K562 (cell line): ENCODE measurements around the gene PARP15. TPM values are rescaled to one million over a fixed set of nuclear protein-coding genes. Genes with fewer than 3 reads are reported as not detected.
A peak's percentile ranks its signal among the peaks of the same experiment; 100 is the strongest.

Experiments
- ATAC-seq: fragments of 200-7000 bp; cut with Tn5 transposase; 3 replicates; pipeline ENCODE4 v1.9.1; 2020; ENCODE audit warnings: moderate library complexity
- BruUV-seq: library from RNA; stranded (reverse); fragments of 400-500 nt; replicated peaks from 2 replicates; lab custom pipeline; 2021; lab: Mats Ljungman, UMichigan
- CTCF ChIA-PET: fragments of 300-600 bp; formaldehyde crosslinking; extraction: SDS; loops from one replicate; lab custom pipeline; 2021; ENCODE audit warnings: low intra/inter-chr PET ratio; lab: Yijun Ruan, JAX
- POLR2A ChIA-PET: fragments of 300-600, 350-650 bp; sonication (Branson Sonifier 250); formaldehyde crosslinking; extraction: SDS; loops from one replicate; lab custom pipeline; 2021; ENCODE audit warnings: antibody characterized with exemption, inconsistent platforms; lab: Yijun Ruan, JAX
- DNase-seq, 4 experiments: peaks; one replicate each; pipeline versions ENCODE4 v3.0.0 to v3.0.0-alpha.2; 2011 to 2018; ENCODE audit warnings: low spot score in 3 of 4, mixed read lengths in 3 of 4; ENCODE audit errors: extremely low read depth in 1 of 4
- FAIRE-seq: peaks from 2 replicates; lab custom pipeline; 2011; peaks lifted over from hg19 to GRCh38; lab: Jason Lieb, UNC
- H2AFZ ChIP-seq: 2 replicates; pipeline ENCODE4 v1.6.0; 2011; ENCODE audit warnings: low read depth, low read length, control low read depth, inconsistent platforms
- H3K27ac ChIP-seq: fragments of 200-600 bp; 3 replicates; pipeline ENCODE4 v1.8.0; 2011; ENCODE audit warnings: low read depth, mild to moderate bottlenecking, control low read depth, inconsistent platforms, low read length, moderate library complexity, mixed read lengths; ENCODE audit errors: extremely low read depth
- H3K27me3 ChIP-seq, 2 experiments: fragments of 300-600 bp in 1 of 2; 2 replicates in 1 of 2; 3 replicates in 1 of 2; pipeline versions ENCODE4 v1.6.0 to v1.8.0; 2011; ENCODE audit warnings: inconsistent platforms in 2 of 2, low read length in 2 of 2, mild to moderate bottlenecking in 1 of 2, mixed read lengths in 1 of 2, moderate library complexity in 1 of 2; ENCODE audit not compliant: control insufficient read depth in 2 of 2, insufficient read depth in 2 of 2
- H3K36me3 ChIP-seq: fragments of 300-600 bp; 3 replicates; pipeline ENCODE4 v1.8.0; 2011; ENCODE audit warnings: mild to moderate bottlenecking, low read length, inconsistent platforms; ENCODE audit not compliant: control insufficient read depth, insufficient read depth
- H3K4me1 ChIP-seq, 2 experiments: fragments of 200-600 bp in 1 of 2; replicated peaks in 1 of 2; 2 replicates in 1 of 2; 3 replicates in 1 of 2; pipeline versions ENCODE4 v1.5.1 to v1.8.0; 2011; ENCODE audit warnings: inconsistent platforms in 2 of 2, low read length in 2 of 2, mild to moderate bottlenecking in 1 of 2, mixed read lengths in 1 of 2, moderate library complexity in 1 of 2; ENCODE audit not compliant: control insufficient read depth in 2 of 2, insufficient read depth in 2 of 2
- H3K4me2 ChIP-seq: 2 replicates; pipeline ENCODE4 v1.6.1; 2011; ENCODE audit warnings: low read length, control low read depth, inconsistent platforms, mixed read lengths; ENCODE audit not compliant: insufficient read depth
- H3K4me3 ChIP-seq: fragments of 200-600 bp; sonication (generic), shearing (Covaris generic); 2 replicates; pipeline ENCODE4 v1.5.1; 2016; ENCODE audit warnings: control low read depth, inconsistent platforms
- H3K79me2 ChIP-seq: fragments of 200-600 bp; 3 replicates; pipeline ENCODE4 v1.8.0; 2011; ENCODE audit warnings: low read length, inconsistent platforms; ENCODE audit not compliant: control insufficient read depth, insufficient read depth
- H3K9ac ChIP-seq, 2 experiments: 2 replicates each; pipeline versions ENCODE4 v1.6.0 to v1.6.1; 2011; ENCODE audit warnings: low read depth in 2 of 2, low read length in 2 of 2, control low read depth in 1 of 2, inconsistent platforms in 1 of 2, mild to moderate bottlenecking in 1 of 2, mixed read lengths in 1 of 2; ENCODE audit not compliant: insufficient read depth in 1 of 2
- H3K9me1 ChIP-seq: one replicate; pipeline ENCODE4 v1.6.0; 2011; ENCODE audit warnings: inconsistent platforms, mild to moderate bottlenecking, low read length, moderate library complexity; ENCODE audit not compliant: control insufficient read depth, insufficient read depth
- H3K9me3 ChIP-seq: replicated peaks from 2 replicates; pipeline ENCODE4 v1.5.1; 2011; ENCODE audit warnings: low read depth, low read length, inconsistent platforms; ENCODE audit not compliant: control insufficient read depth, insufficient read depth
- H4K20me1 ChIP-seq: replicated peaks from 2 replicates; pipeline ENCODE4 v1.6.1; 2011; ENCODE audit warnings: low read length, inconsistent platforms, mixed read lengths; ENCODE audit not compliant: control insufficient read depth, insufficient read depth
- CEBPB ChIP-seq: fragments of 450-650 bp; IDR thresholded peaks from 2 replicates; pipeline ENCODE4 v1.6.1; 2016; ENCODE audit warnings: missing genetic modification characterization, missing compliant biosample characterization
- ZBTB9 ChIP-seq: fragments of 450-650 bp; formaldehyde crosslinking; IDR thresholded peaks from 2 replicates; pipeline ENCODE4 v1.4.0; 2020; ENCODE audit warnings: mild to moderate bottlenecking, moderate library complexity
- ZC3H8 ChIP-seq: fragments of 450-650 bp; IDR thresholded peaks from 2 replicates; pipeline ENCODE4 v1.6.1; 2017
- ZNF707 ChIP-seq: fragments of 250-450 bp; sonication (Bioruptor Pico); conservative IDR thresholded peaks from 2 replicates; pipeline ENCODE4 v1.8.0; 2022; ENCODE audit warnings: inconsistent platforms, mild to moderate bottlenecking, moderate library complexity
- ZNF785 ChIP-seq: fragments of 250-450 bp; sonication (Bioruptor Pico); IDR thresholded peaks from 2 replicates; pipeline ENCODE4 v1.4.0; 2020; ENCODE audit warnings: mild to moderate bottlenecking
- WGBS: fragments of 100-300 bp; shearing (Covaris generic); methylation state at CpG from one replicate; pipeline ENCODE4 v1.1.6; 2016; ENCODE audit warnings: low coverage, mixed read lengths; ENCODE audit not compliant: insufficient coverage; ENCODE audit errors: missing lambda C conversion rate; 5-methylcytosine and 5-hydroxymethylcytosine counted together
- in situ Hi-C: fragments of 300-500 bp; cut with MboI; formaldehyde crosslinking; loops from 4 replicates; pipeline ENCODE4 v1.15.0; 2018; ENCODE audit warnings: inconsistent platforms, mixed read lengths
- intact Hi-C: fragments of 100-400 bp; cut with micrococcal nuclease; formaldehyde crosslinking; loops from 2 replicates; pipeline ENCODE4 v1.14.2; 2022
- polyA plus RNA-seq, 8 experiments: library from polyadenylated mRNA; depleted of rRNA in 4 of 8; stranded (reverse) in 5 of 8; unstranded in 3 of 8; fragments of >200 nt; fragmentation: Nextera tagmentation in 2 of 8; fragmentation: Illumina TruSeq in 1 of 8; extraction: Ambion mirVana in 2 of 8; extraction: Trizol in 1 of 8; gene quantifications; 2 replicates each; pipeline versions ENCODE4 v1.2.1 to v1.2.3, GENCODE V29; 2011 to 2014; ENCODE audit warnings: inconsistent platforms in 1 of 8, missing spikeins in 1 of 8
- total RNA-seq, 7 experiments: library from RNA; depleted of rRNA in 6 of 7; stranded (reverse); fragments of >200 nt in 6 of 7; fragmentation: Illumina TruSeq in 2 of 7; extraction: Trizol in 2 of 7; gene quantifications; 2 replicates each; pipeline versions ENCODE4 v1.2.1 to v1.2.3, GENCODE V29; 2011 to 2021; ENCODE audit warnings: low replicate concordance in 1 of 7

Gene PARP15
- total and polyA plus RNA-seq, 9 of the 15 experiments (the other 6 are each of a cell fraction or from before 2014, with no cell fraction given), result 0.05 to 0.40 (median 0.13) TPM

GRCh38 chr3:122536632-122537001, 40.8 kb upstream of the PARP15 start (continued):
- TF ChIP-seq ZBTB9 (CRISPR knock-in tag), result no peak
- no peak for TF ChIP-seq ZNF785

- H3K9me1 ChIP-seq, result no peaks in the 10 kb centered on the region
- no peak overlapping the region for H3K4me3 ChIP-seq
- no peak for FAIRE-seq
- ATAC-seq, result no peak
- no TSS peak for BruUV-seq
- no peaks in the 10 kb centered on the region for H4K20me1 ChIP-seq
- no peaks in the 10 kb centered on the region; a peak in 1 of 5 replicates for H3K4me1 ChIP-seq
- 62% methylated on average over 7 of the region's 7 CpGs for WGBS
- H3K36me3 ChIP-seq, result no peaks in the 10 kb centered on the region
- no peak overlapping the region for H3K27ac ChIP-seq
- no peak for DNase-seq
- H3K4me2 ChIP-seq, result no peak overlapping the region
- TF ChIP-seq ZNF707 (CRISPR knock-in tag), result no peak
- TF ChIP-seq ZC3H8, result no peak
- TF ChIP-seq CEBPB (tag), result 0 out of 2 replicates have a peak, but pooled peaks have one; percentile 16
- POLR2A ChIA-PET, result interaction anchor here (0.6 kb wide), 1 partner anchor 199 kb away, joined by 3 read pairs; no protein-coding TSS in a partner anchor
- CTCF ChIA-PET, result no interaction called here
- H3K79me2 ChIP-seq, result no peaks in the 10 kb centered on the region
- H3K9ac ChIP-seq, result no peak overlapping the region
- in situ Hi-C loops (no loop called here), intact Hi-C loops (no loop called here)
- H3K9me3 ChIP-seq, result no peaks in the 10 kb centered on the region
- no peaks in the 10 kb centered on the region for H3K27me3 ChIP-seq
- H2AFZ ChIP-seq, result no peak overlapping the region
These were observed 38.4 kb upstream of the PARP15 start for GRCh38 chr3:122538956-122539490.
